ENCODE measurements around the gene SMU1.

SMU1 gene

DNA sequence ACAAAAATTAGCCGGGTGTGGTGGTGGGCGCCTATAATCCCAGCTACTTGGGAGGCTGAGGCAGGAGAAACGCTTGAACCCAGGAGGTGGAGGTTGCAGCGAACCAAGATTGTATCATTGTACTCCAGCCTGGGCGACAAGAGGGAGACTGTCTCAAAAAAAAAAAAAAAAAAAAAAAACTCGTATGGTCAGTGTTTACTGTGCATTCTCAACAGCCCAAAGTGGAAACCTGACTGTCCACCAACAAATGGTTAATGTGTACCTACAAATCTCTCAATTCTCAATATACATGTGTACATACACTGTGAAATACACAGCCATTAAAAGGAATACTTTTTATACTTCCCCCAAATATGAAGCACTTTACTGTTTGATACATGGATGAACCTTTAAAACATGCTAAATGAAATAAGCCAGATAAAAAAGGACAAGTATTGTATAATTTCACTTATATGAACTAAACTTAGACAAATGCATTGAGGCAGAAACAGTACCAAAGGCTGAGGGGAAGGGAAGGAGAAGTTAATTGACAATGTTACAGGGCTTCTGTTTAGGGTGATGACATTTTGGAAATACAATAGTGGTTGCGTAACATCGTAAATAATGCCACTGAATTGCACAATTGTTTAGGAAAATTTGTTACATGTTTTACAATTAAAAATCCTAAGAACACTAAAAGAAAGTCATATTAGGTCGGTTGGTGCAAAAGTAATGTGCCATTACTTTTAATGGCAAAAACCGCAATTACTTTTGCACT is 34.9 kb downstream of the SMU1 start:
- TF ChIP-seq, protein P1, sequence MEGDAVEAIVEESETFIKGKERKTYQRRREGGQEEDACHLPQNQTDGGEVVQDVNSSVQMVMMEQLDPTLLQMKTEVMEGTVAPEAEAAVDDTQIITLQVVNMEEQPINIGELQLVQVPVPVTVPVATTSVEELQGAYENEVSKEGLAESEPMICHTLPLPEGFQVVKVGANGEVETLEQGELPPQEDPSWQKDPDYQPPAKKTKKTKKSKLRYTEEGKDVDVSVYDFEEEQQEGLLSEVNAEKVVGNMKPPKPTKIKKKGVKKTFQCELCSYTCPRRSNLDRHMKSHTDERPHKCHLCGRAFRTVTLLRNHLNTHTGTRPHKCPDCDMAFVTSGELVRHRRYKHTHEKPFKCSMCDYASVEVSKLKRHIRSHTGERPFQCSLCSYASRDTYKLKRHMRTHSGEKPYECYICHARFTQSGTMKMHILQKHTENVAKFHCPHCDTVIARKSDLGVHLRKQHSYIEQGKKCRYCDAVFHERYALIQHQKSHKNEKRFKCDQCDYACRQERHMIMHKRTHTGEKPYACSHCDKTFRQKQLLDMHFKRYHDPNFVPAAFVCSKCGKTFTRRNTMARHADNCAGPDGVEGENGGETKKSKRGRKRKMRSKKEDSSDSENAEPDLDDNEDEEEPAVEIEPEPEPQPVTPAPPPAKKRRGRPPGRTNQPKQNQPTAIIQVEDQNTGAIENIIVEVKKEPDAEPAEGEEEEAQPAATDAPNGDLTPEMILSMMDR (IDR thresholded peaks at IDR 0.05; ENCODE audit: low read depth, low read length, missing control alignments): no peak
- no peak for DNase-seq (ENCODE audit: low read depth)
- H3K4me3 ChIP-seq (ENCODE audit: low read depth, low read length): no peak overlapping the region

DNA sequence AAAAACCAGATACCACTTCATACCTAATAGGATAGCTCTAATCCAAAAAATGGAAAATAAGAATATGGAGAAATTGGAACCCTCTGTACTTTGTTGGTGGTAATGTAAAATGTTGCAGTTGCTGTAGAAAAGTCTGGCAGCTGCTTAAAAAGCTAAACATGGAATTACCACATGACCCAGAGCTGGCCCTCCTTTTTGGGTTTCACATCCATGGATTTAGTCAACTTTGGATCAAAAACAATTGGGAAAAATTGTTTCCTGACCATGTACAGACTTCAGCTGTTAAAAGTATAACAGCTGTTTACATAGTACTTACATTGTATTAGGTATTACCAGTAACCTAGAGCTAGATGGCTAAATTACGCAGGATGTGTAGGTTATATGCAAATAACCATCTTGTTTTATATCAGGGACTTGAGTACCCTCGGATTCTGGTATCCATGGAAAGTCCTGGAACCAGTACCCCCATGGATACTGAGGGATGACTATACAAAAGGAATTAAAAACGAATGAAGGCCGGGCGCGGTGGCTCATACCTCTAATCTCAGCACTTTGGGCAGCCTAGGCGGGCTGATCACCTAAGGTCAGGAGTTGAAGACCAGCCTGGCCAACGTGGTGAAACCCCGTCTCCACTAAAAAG is 35.6 kb downstream of the SMU1 start:
- TF ChIP-seq, protein P1 (IDR thresholded peaks at IDR 0.05; ENCODE audit: low read depth, low read length, missing control alignments): no peak
- H3K4me3 ChIP-seq (ENCODE audit: low read depth, low read length): no peak overlapping the region
- DNase-seq (ENCODE audit: low read depth): no peak

DNA sequence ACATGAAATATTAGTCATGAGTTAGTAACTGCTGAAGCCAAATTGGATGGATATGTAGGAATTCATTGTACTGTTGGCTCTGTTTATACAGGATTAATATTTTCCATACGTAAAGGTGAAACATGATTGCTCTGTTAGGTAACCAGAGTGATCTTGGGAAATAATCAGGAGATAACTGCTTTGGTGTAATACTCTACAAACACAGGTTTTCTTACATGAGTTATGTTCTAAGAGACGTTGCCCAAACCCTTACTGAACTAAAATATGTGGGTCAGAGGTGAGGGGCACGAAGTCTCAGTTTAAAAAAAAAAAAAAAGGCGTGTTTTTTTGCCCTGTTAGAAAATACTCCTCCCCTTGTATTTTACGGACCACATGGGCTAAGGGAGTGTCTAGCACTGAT is 43.6 kb downstream of the SMU1 start:
- H3K4me3 ChIP-seq (ENCODE audit: low read depth, low read length): no peak overlapping the region
- DNase-seq (ENCODE audit: low read depth): no peak
- TF ChIP-seq, protein P1 (IDR thresholded peaks at IDR 0.05; ENCODE audit: low read depth, low read length, missing control alignments): no peak

DNA sequence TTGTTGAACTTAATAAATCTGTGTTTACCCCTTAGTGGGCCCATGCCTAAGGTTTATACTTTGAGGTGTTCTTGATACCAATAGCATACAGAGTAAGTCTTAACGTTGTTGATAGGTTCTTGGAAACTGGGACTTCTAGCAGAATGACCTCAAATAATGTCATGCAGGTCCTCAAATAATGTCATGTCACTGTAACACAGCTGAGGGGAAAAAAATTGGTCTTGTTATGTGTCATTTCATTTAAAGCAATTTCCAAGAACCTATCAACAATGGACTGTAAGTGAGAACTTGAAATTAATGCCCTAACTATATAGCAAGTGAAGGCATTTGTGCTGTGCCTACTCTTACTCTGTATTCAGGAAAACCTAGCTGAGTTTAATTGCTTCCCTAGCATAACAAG is 44.2 kb downstream of the SMU1 start:
- TF ChIP-seq, protein P1 (IDR thresholded peaks at IDR 0.05; ENCODE audit: low read depth, low read length, missing control alignments): no peak
- DNase-seq (ENCODE audit: low read depth): no peak
- H3K4me3 ChIP-seq (ENCODE audit: low read depth, low read length): no peak overlapping the region

DNA sequence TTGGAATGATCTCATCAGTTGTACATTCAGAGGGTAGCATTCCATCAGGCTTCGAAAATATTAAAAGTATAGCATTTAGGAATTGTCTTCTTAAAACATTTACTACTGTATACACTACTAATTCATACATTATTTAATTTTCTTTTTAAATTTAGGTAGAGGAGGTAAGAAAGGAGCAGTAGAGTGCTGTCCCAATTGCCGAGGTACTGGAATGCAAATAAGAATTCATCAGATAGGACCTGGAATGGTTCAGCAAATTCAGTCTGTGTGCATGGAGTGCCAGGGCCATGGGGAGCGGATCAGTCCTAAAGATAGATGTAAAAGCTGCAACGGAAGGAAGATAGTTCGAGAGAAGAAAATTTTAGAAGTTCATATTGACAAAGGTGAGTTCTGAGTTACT is 46.2 kb downstream of the SMU1 start:
- no peak overlapping the region for H3K4me3 ChIP-seq (ENCODE audit: low read depth, low read length)
- no peak for DNase-seq (ENCODE audit: low read depth)
- TF ChIP-seq, protein P1 (IDR thresholded peaks at IDR 0.05; ENCODE audit: low read depth, low read length, missing control alignments): no peak

DNA sequence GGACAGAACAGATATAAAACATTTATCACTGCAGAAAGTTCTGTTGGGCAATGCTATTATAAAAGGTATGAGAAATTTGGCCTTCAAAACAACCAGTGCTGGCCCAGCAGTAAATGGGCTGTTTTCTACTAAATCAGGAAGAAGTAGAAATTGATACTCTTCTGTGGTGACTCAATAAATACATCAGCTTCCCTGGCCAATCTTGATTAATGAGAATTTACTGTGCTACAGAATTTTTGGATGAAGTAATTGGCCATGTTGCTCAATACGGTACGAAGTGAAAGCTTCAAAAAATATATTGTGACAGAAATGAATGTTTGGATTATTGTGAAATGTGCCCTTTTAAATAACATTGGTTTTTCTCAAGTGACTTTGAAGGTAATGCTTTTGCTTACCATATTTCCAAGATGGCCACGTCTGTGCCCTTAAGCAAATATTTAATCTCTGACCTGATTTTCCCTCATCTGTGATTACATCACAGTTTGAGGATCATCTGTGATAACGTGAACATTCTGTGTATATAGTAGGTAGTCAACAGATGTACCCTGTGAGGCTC is 47.2 kb downstream of the SMU1 start:
- TF ChIP-seq, protein P1 (IDR thresholded peaks at IDR 0.05; ENCODE audit: low read depth, low read length, missing control alignments): no peak
- no peak for DNase-seq (ENCODE audit: low read depth)
- no peak overlapping the region for H3K4me3 ChIP-seq (ENCODE audit: low read depth, low read length)

Measured in GM12864 (cell line).